Measurements from ENCODE around the gene ATP9B. TPM values are rescaled to one million over a fixed set of nuclear protein-coding genes. Genes with fewer than 3 reads are reported as not detected.
A peak's percentile ranks its signal among the peaks of the same experiment; 100 is the strongest.

The ATP9B gene
- total RNA-seq, 4 donors from 2014 or later: 26.0 to 37.4 (median 30.5) TPM

- no peaks in the 10 kb centered on the region for H3K9me3 ChIP-seq
- no peak overlapping the region for H3K4me3 ChIP-seq
- intact Hi-C loops (cut with DNase I): loop anchor here (2.0 kb wide), 1 partner anchor 148 kb away; no protein-coding TSS in a partner anchor
- peaks cover 4 to 21% (median 16%) of the 10 kb centered on the region in 4 donors for H3K4me1 ChIP-seq
- no peaks in the 10 kb centered on the region for H3K27me3 ChIP-seq
- WGBS: 72% methylated on average over 24 of the region's 30 CpGs
- no peak overlapping the region for H3K27ac ChIP-seq (replicated peaks in 1 of 4)
- DNase-seq (ENCODE audit: extremely low spot score): no peak
- TF ChIP-seq POLR2AphosphoS5 (IDR thresholded peaks at IDR 0.05): no peak
- TF ChIP-seq CTCF (IDR thresholded peaks at IDR 0.05): peak; percentile 83 to 91 (median 87)
- TF ChIP-seq EP300 (IDR thresholded peaks at IDR 0.05): no peak
- peaks cover 7 to 22% (median 14%) of the 10 kb centered on the region in 4 donors for H3K36me3 ChIP-seq
Observed at GRCh38 chr18:79380816-79381806, 311.9 kb downstream of the ATP9B start.

GRCh38 chr18:79381811-79382311 lies 312.7 kb downstream of the ATP9B start:
- H3K4me1 ChIP-seq: peaks cover 4 to 21% (median 16%) of the 10 kb centered on the region in 4 donors
- TF ChIP-seq CTCF (IDR thresholded peaks at IDR 0.05) (no peak), POLR2AphosphoS5 (IDR thresholded peaks at IDR 0.05) (no peak), POLR2A (IDR thresholded peaks at IDR 0.05; ENCODE audit: low read depth) (no peak), EP300 (IDR thresholded peaks at IDR 0.05) (no peak)
- peaks cover 0 to 5% (median 0%) of the 10 kb centered on the region in 4 donors for H3K27me3 ChIP-seq
- H3K4me3 ChIP-seq: no peak overlapping the region
- 73% methylated on average over 11 of the region's 16 CpGs for WGBS
- no peak for DNase-seq (ENCODE audit: extremely low spot score)
- no peaks in the 10 kb centered on the region for H3K9me3 ChIP-seq
- peaks cover 7 to 22% (median 13%) of the 10 kb centered on the region in 4 donors for H3K36me3 ChIP-seq
- no peak overlapping the region for H3K27ac ChIP-seq (replicated peaks in 1 of 4)
- intact Hi-C loops (cut with DNase I): loop anchor here (2.0 kb wide), 1 partner anchor 147 kb away; no protein-coding TSS in a partner anchor

GRCh38 chr18:79382681-79383387 lies 313.6 kb downstream of the ATP9B start:
- no peak for DNase-seq (ENCODE audit: extremely low spot score)
- 74% methylated on average over 20 of the region's 27 CpGs for WGBS

More at GRCh38 chr18:79382681-79383387, 313.6 kb downstream of the ATP9B start:
- Histone ChIP-seq H3K4me1 (peaks cover 4 to 21% (median 16%) of the 10 kb centered on the region in 4 donors), H3K9me3 (no peaks in the 10 kb centered on the region), H3K4me3 (no peak overlapping the region), H3K27ac (replicated peaks in 1 of 4) (no peak overlapping the region), H3K27me3 (peaks cover 0 to 5% (median 0%) of the 10 kb centered on the region in 4 donors), H3K36me3 (peaks cover 0 to 12% (median 4%) of the 10 kb centered on the region in 4 donors)
- TF ChIP-seq EP300 (IDR thresholded peaks at IDR 0.05): no peak
- no peak for TF ChIP-seq POLR2AphosphoS5 (IDR thresholded peaks at IDR 0.05)
- TF ChIP-seq POLR2A (IDR thresholded peaks at IDR 0.05; ENCODE audit: low read depth): no peak
- TF ChIP-seq CTCF (IDR thresholded peaks at IDR 0.05): no peak
- intact Hi-C loops (cut with DNase I): no loop called here
